GM10266 (cell line): Measurements from ENCODE around the gene NDFIP2.
"Not testable (repeated sequence)": the region's sequence is repeated elsewhere in the genome, so short reads cannot be mapped to it uniquely, and the experiment has no call there.

Experiments used
- DNase-seq: peaks from one replicate; pipeline ENCODE4 v3.0.0; 2012; ENCODE audit errors: extremely low spot score
- CTCF ChIP-seq: IDR thresholded peaks from 2 replicates; pipeline ENCODE4 v1.5.1; 2012; ENCODE audit warnings: mild to moderate bottlenecking, low read depth; ENCODE audit not compliant: control insufficient read depth, insufficient read depth; ENCODE audit errors: missing control alignments

The NDFIP2 gene

GRCh38 chr13:79571147-79571546 is 90.2 kb downstream of the NDFIP2 start:
- no peak for TF ChIP-seq CTCF
- no peak for DNase-seq

- not testable (repeated sequence) for DNase-seq
These were observed 92.9 kb downstream of the NDFIP2 start for GRCh38 chr13:79573892-79574291.

- no peak for TF ChIP-seq CTCF
- no peak for DNase-seq
These were observed 100.9 kb downstream of the NDFIP2 start for GRCh38 chr13:79581870-79582315.

GRCh38 chr13:79582896-79583295 is 101.9 kb downstream of the NDFIP2 start:
- no peak for TF ChIP-seq CTCF
- no peak for DNase-seq

GRCh38 chr13:79585033-79585432 is 104.1 kb downstream of the NDFIP2 start:
- no peak for DNase-seq
- no peak for TF ChIP-seq CTCF

GRCh38 chr13:79589603-79590393 is 108.8 kb downstream of the NDFIP2 start:
- DNase-seq, result no peak

GRCh38 chr13:79590394-79590676 is 109.4 kb downstream of the NDFIP2 start:
- no peak for TF ChIP-seq CTCF
- DNase-seq, result no peak

More at GRCh38 chr13:79589603-79590393, 108.8 kb downstream of the NDFIP2 start:
- TF ChIP-seq CTCF, result no peak

GRCh38 chr13:79591493-79591892 is 110.5 kb downstream of the NDFIP2 start:
- TF ChIP-seq CTCF, result no peak

More at GRCh38 chr13:79591493-79591892, 110.5 kb downstream of the NDFIP2 start:
- no peak for DNase-seq
